ENCODE measurements around the gene ACTL7B.
"Not testable (repeated sequence)": the region's sequence is repeated elsewhere in the genome, so short reads cannot be mapped to it uniquely, and the experiment has no call there.

ACTL7B gene, protein sequence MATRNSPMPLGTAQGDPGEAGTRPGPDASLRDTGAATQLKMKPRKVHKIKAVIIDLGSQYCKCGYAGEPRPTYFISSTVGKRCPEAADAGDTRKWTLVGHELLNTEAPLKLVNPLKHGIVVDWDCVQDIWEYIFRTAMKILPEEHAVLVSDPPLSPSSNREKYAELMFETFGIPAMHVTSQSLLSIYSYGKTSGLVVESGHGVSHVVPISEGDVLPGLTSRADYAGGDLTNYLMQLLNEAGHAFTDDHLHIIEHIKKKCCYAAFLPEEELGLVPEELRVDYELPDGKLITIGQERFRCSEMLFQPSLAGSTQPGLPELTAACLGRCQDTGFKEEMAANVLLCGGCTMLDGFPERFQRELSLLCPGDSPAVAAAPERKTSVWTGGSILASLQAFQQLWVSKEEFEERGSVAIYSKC

DNA sequence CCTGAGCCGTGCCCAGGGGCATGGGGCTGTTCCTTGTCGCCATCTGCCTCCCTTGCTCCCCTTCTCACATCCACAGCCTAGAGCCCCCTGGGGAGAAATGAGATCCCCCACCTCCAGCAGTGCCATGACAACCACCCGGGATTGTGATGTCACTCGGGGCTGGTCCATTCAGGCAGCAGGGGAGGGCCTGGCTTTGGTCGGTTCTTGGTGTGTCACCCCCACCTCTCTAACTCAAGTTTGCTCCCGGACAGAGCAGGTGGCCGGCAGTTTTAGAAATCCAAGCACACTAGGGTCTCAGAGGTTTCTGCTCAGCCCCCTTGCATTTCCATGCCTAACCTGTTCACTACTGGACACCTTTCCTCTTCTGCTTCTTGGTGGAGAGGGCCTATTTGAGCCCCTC is at the start of gene ACTL7B:
Gene ACTL7B (minus strand): TSS at position 99 of the 400 bp plus-strand sequence. CDS start 56 bp downstream, at position 43.
- no peak for DNase-seq

DNA sequence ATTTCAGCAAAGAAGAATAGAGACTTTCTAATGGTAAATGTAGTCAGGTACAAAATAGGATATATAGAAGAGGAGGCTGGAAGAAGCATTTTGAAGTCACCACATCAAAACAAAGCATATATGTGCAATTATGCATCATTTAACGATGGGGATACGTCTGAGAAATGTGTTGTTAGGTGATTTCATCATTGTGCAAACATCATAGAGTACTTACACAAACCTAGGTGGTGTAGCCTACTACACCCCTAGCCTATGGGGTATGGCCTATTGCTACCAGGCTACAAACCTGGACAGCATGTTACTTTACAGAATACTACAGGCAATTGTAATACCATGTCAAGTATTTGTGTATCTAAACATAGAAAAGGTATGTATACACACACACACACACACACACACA is 49.7 kb upstream of the ACTL7B start:
- no peak for DNase-seq

DNA sequence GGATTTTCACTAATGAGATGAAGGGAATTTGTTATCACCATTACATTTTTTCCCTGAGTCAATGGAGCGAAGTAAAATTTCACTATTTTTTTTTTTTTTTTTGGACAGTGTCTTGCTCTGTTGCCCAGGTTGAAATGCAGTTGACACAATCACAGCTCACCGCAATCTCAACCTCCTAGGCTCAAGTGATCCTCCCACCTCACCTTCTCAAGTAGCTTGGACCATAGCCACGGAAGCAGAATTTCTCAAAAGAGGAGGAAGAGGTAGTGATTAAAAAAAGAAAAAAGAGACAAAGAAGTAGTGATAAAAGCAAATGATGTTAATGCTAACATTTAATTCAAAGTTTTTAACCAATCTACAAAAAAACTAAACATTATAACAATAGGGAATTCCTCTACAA is 48.4 kb upstream of the ACTL7B start:
- DNase-seq: no peak

DNA sequence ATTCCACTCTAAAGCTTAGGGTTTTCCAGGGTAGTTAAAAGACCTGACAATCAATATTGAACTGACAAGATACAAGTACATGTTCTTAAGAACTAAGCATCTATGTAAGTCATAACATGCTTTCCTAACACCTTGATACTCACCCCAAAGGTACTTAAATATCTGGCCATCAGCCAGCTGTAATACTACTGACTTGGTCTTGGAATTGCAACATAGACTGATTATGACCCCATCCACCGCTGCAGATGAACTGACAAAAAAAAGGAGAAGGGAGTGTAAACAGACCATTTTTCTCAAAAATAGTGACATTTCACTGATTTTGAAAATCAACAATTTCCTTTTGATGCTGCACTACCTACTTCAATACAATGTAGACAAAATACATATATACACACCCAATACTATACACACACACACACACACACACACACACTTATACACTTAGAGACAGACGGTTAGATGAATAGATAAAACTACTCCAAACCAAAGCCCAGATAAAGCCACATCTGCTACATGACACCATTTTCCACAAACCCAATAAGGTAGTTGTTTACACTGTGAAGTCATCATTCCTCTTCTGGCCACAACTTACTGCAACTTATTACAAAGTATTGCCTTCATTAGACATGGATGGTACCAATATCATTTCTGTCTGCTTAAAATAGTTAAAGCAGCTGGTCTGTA is 47.8 kb upstream of the ACTL7B start:
- no peak for DNase-seq

DNA sequence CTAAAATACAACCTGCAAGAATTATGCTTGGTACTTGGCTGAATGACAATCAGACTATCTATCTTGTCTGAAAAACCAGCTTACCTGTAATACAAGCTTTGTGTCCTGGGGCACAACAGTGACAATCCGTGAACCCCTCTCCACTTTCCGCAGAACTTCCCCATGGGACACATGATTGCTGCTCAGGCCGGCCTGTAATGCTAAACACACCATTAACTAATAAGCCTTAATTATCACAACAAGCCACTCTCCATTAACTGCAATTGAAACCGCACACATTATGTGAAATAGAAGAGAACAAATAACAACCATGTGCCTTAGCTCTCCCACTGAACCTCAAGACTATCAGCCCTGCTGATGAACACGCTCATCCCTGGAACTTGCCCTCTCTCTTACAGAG is 44.4 kb upstream of the ACTL7B start:
- no peak for DNase-seq

DNA sequence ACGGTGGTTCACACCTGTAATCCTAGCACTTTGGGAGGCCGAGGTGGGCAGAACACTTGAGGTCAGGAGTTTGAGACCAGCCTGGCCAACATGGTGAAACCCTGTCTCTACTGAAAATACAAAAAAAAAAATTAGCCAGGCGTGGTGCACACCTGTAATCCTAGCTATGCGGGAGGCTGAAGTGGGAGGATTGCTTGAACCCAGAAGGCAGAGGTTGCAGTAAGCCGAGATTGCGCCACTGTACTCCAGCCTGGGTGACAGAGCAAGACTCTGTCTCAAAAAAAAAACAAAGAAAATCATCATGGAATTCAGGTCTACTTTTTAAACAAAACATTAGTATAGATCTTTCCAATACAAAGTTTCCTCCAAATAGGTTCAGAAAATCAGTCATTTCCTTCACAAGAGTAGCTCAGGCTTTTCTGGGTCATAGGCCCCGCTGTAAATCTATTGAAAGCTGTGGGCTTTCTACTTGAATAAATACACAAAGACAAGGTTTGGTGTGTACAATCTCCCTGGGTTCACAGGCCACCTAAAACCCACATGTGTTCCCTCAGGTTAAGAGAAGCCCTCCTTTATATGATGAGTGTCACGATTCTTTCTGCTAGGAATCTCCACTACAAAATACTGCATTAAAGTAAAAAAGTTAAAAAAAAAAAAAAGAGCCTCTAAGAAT is 43.4 kb upstream of the ACTL7B start:
- not testable (repeated sequence) for DNase-seq

DNA sequence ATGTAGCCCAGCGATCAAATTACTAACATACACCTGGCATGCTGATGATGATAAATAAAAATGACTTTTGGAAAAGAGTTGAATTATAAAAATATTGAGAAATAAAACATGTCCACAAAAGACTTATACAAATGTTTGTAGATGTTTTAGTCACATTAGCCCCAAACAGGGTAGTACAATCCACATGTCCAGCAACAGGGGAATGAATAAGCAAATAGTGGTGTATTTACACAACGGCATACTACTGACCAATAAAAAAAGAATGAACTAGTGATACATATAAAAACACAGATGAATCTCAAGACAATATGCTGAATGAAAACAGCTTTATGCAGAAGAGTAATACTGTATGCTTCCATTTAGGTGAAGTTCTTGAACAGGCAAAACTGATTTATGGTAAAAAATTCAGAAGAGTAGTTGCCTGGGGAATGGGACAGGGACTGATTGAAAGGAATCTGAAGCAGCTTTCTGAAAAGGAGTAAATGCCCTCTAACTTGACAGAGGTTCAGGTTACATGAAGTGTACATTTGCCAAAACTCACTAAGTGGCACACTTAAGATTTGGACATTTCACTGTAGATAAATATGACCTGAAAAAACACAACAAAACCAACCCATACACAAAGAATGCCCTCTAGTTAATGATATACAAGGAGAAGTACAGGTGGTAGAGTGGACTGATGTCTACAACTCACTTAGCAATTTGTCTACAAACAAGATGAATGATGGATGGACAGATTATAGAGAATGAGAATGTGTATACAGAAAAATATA is 41.7 kb upstream of the ACTL7B start:
- DNase-seq: no peak

DNA sequence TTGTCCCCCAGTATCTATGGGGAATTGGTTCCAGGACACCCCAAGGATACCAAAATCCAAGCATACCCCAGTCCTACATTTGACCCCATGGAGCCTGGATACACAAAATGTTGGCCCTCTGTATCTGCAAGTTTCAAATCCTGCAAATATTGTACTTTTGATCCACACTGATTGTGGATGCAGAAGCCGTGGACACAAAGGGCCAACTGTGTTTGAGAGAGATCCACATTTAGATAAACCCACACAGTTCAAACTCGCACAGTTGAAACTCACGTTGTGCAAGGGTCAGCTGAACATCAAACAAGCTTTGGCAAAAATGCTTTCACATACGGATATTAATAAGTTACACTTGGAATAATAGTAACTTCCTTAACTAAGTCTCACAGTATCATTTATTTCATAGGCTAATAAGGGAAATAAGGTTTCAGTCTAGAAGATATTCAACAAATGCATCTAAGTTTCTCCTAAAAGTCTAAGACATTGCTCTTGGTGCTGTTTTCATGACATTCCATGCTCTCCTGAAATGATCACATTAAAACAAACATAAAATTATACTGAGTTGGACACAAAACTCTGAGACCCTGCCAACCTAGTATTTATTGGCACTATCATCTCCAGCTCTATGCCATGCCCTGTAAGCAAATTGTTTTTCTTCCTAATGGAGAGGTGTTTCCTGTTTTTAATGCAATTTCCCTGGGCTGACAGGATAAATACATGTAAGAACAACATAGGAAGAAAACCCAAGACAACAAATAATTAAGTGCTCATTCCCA is 38.6 kb upstream of the ACTL7B start:
- DNase-seq: no peak

DNA sequence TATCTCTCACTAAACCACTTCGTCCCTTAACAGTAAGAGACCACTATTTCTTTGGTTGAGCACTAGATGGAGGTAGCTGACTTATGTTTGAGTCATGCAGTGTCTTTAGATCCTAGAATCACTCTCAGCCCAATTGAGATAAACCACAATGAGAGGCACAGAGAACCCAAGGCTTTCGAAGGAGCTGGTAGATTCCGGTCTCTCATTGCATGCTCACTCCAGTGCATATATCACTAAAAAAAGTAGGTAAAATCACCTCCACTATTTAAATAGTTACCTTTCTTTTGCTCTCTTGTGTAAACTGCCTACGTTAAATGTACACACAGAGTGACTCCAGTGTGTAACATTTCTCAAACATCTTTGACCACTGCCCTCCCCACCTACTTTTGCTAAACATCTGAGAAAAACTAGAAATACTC is 33.9 kb upstream of the ACTL7B start:
- peak; percentile 8 for DNase-seq

DNA sequence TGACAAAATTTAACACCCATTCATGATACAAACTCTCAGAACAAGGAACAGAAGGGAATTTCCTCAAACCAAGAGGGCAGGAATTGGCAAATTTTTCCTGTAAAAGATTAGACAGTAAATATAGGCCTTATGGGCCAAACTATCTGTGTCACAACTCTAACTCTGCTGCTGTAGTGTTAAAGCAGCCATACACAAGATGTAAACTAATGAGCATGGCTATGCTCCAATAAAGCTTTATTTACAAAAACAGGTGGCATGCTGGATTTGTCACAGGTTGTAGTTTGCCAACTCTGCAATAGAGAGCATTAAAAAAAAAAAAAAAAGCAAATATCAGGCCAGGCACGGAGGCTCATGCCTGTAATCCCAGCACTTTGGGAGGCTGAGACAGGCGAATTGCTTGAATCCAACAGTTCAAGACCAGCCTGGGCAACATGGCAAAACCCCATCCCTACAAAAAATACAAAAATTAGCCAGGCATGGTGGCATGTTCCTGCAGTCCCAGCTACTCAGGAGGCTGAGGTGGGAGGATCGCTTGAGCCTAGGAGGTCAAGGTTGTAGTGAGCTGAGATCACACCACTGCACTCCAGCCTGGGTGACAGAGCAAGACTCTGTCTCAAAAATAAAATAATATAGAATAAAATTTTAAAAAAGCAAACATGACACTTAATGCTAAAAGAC is 30.9 kb upstream of the ACTL7B start:
- DNase-seq: not testable (repeated sequence)

DNA sequence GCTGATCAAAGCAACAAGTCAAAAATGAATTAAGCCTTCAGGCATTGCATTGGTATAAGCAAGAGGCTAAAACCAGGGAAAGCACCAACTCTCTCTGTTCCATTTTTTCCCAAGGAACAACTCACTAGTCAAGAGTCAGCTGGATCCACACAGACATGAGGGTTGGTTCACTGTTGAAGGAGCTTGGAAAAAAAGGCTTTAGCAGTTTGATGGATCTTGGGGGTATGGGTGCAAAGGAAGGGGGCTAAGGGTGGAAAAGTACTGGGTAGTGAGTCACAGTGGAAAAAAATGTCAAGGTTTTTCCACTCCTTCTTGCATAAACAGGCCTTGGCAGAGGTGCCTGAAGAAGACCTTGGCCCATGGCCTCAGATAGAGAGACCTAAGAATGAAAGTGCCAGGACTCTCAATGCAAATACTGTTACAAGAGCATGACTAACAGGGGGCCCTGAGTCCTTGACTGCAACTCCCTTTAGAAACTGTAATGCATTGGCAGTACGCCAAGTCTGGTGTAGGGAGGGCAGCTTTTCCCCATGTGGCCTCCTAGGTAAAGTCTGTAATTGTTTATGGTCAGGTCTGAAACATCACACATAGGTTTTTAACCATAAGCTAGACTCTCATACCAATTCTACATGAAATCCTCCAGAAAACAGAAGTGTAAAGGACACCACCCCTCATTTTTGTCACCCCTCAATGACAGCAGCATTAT is 30.0 kb upstream of the ACTL7B start:
- DNase-seq: peak; percentile 66

DNA sequence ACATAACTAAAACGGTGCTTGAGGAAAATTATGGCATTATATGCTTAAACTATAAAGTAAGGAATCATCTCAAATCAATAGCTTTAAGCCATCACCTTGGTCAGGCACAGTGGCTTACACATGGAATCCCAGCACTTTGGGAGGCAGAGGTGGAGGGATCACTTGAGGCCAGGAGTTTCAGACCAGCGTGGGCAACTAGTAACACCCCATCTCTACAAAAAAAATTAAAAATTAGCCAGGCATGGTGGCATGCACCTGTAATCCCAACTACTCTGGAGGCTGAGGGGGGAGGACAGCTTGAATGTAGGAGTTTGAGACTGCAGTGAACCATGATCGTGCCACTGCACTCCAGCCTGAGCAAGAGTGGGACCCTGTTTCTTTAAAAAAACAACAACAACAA is 28.9 kb upstream of the ACTL7B start:
- DNase-seq: no peak

DNA sequence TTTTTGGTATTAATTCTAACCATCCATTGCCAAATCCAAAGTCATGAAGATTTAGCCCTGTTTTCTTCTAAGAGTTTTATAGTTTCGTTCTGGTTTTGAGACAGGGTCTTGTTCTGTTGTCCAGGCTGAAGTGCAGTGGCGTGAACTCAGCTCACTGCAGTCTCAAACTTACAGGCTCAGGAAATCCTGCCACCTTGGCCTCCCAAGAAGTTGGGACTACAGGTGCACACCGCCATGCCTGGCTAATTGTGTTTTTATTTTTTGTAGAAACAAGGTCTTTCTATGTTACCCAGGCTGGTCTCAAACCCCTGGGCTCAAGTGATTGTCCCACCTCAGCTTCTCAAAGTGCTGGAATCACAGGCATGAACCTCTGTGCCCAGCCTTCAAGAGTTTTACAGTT is 27.3 kb upstream of the ACTL7B start:
- no peak for DNase-seq

DNA sequence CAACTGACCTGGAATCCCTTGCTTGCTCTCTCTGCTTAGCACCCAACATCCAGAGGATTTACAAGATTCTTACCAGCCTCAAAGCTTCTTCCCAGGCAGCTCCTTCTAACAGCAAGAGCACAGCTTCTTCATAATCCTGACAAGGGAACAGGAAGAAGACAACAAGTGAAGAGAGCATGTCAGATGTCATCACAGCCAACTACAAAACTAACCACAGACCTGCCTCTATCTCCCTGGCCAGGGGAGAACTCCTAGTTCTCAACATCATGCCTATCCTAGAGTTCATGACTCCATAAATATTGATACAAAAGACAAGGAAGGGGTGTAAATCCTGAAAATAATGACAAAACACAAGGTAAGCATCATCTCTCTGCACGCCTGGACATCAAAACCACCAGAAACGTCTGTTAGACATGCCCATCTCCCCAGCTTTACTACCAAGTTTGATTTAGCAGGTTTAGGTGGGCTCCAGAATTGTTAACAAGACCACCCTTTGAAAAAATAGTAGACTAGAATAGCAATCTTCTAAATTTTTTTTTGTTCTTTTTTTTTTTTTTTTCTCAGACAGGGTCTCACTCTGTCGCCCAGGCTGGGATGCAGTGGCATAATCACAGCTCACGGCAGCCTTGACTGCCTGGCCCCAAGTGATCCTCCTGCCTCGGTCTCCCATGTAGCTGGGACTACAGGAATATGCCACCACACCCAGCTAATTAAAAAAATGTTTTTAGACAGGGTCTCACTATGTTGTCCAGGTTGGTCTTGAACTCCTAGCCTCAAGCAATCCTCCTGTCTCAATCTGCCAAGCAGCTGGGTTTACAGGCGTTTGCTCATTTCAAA is 26.5 kb upstream of the ACTL7B start:
- DNase-seq: no peak

DNA sequence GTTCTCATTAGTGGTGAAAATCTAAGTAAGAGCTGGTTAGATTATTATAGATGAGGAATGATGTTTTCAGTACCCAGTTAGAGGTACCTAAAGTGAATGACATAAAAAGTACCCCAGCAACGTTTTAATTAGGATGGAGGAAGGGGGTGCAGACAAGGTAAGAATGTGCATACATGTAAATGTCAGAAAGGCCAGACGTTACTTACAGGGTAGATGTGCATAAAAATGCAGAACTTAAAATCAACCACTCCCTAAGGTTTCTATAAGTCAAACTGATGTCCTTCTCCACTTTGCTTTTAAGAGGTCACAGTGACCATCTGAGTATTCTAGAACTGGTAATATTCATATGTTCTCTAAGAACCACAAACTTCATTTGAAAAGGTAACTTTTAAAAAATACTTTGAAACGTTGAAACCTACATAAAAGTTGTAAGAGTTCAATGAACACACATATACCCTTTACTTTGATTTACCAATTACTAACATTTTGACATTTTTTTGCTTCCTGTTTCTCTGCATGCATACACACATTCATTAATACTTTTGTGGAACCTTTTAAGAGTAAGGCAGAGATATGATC is 25.0 kb upstream of the ACTL7B start:
- DNase-seq: no peak

DNA sequence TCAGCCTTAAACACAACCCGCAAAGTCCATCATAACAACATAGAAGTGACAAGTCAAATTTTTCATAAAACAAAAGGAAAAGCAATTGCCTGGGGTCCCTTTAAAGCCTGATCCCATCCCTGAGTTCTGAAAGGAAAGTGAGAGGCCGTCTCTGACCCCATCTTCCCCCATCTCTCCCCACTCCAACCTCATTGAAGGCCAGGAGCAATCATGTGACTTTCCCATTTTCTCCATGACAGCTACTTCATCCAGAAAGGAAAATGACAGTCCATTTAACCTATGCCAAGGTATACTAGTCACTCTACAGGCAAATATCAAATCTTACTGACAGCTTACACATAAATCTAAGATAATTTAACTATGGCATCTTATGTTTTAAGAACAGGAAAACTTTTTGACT is 21.7 kb upstream of the ACTL7B start:
- no peak for DNase-seq

DNA sequence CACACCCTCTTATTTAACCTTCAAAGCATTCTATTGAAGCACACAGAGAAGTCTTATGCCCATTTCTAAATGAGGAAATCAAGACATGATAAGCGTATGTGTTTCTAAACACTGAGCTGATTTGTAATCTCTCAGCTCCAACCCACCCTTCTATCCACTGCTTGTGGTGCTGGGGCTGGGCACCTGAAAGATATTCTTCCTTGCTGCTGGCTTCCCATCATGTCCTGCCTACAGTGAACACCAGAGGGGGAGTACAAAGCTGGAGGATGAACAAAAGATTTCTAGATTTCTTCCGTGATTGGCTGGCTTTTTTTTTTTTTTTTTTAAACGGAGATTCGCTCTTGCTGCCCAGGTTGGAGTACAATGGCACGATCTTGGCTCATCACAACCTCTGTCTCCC is 20.6 kb upstream of the ACTL7B start:
- no peak for DNase-seq

DNA sequence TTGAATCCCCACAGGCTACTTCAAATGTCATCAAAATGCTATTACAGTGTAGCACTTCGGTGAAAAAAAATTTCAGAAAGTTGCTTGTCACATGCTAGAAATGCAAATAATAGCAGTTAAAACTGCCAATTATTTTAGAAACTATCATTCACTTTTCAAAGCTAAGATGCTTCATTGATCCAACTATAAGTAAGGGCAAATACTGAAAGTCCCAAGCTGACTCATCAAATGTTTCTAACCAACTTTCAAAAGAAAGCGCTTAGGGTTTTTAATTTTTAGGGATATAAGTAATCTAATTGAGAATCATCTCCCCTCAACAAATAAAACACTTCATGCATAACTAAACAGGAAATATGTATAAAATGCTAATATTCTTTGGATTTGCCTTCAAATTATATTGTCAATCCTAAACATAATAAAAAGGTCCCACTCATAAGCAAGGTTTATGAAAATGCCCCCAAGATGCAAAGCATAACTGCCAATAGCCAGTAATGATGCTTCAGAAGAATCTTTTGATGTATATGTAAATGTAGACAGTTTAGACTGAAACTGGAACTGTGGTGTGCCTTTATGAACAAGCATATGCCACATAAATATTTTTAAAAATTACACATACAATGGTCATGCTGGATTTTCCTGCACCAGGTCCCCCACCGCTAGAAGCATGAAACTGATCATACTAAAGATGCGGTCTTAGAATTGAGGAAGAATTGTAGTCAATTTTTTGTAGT is 18.4 kb upstream of the ACTL7B start:
- no peak for DNase-seq
